22Rv1 (cell line): ENCODE measurements around the gene ATP5MK.
"Not testable (repeated sequence)": the region's sequence is repeated elsewhere in the genome, so short reads cannot be mapped to it uniquely, and the experiment has no call there.

Experiments
- CTCF ChIP-seq: fragments of 450-650 bp; IDR thresholded peaks from 2 replicates; pipeline ENCODE4 v1.5.1; 2017; ENCODE audit warnings: mild to moderate bottlenecking
- ZFX ChIP-seq: fragments of 450-650 bp; IDR thresholded peaks from 2 replicates; pipeline ENCODE4 v1.6.1; 2017; ENCODE audit warnings: antibody characterized with exemption, borderline replicate concordance

- TF ChIP-seq CTCF, ZFX: not testable (repeated sequence)
Observed at GRCh38 chr10:103360791-103361190, 35.5 kb downstream of the ATP5MK start.
